HepG2 (cell line): ENCODE data around the gene MAMDC2. TPM values are rescaled to one million over a fixed set of nuclear protein-coding genes. Genes with fewer than 3 reads are reported as not detected.

Experiments
- ELF3 ChIP-seq: IDR thresholded peaks from 2 replicates; pipeline ENCODE4 v1.6.1; 2016; ENCODE audit warnings: missing genetic modification reagents, missing compliant biosample characterization
- GABPB1 ChIP-seq: IDR thresholded peaks from 2 replicates; pipeline ENCODE4 v1.6.1; 2016; ENCODE audit warnings: mild to moderate bottlenecking, missing genetic modification reagents, moderate library complexity, missing compliant biosample characterization
- IRX3 ChIP-seq: sonication (generic); formaldehyde crosslinking; IDR thresholded peaks from 2 replicates; pipeline ENCODE4 v1.8.1; 2023; ENCODE audit warnings: mild to moderate bottlenecking, low read depth, missing genetic modification reagents, borderline replicate concordance
- REXO4 ChIP-seq: sonication (generic); formaldehyde crosslinking; IDR thresholded peaks from 2 replicates; pipeline ENCODE4 v1.8.0; 2022; ENCODE audit warnings: missing genetic modification reagents, mild to moderate bottlenecking, borderline replicate concordance
- SMARCE1 ChIP-seq: fragments of 450-650 bp; IDR thresholded peaks from 2 replicates; pipeline ENCODE4 v1.6.1; 2017; ENCODE audit warnings: borderline replicate concordance
- SMYD3 ChIP-seq: sonication (generic); formaldehyde crosslinking; IDR thresholded peaks from 2 replicates; pipeline ENCODE4 v1.8.1; 2023; ENCODE audit warnings: mild to moderate bottlenecking, missing genetic modification reagents
- YEATS2 ChIP-seq: sonication (generic); formaldehyde crosslinking; IDR thresholded peaks from 2 replicates; pipeline ENCODE4 v1.4.0; 2020; ENCODE audit warnings: missing genetic modification reagents, borderline replicate concordance
- ZNF274 ChIP-seq: sonication (generic); formaldehyde crosslinking; IDR thresholded peaks from 2 replicates; pipeline ENCODE4 v1.5.1; 2020; ENCODE audit warnings: mild to moderate bottlenecking, missing genetic modification reagents
- ZNF501 ChIP-seq: sonication (generic); formaldehyde crosslinking; IDR thresholded peaks from 2 replicates; pipeline ENCODE4 v1.5.1; 2020; ENCODE audit warnings: mild to moderate bottlenecking, moderate library complexity, missing genetic modification reagents
- ZNF563 ChIP-seq: sonication (generic); formaldehyde crosslinking; IDR thresholded peaks from 2 replicates; pipeline ENCODE4 v1.8.0; 2022; ENCODE audit warnings: mild to moderate bottlenecking, moderate library complexity, missing genetic modification reagents
- ZNF703 ChIP-seq: sonication (generic); formaldehyde crosslinking; IDR thresholded peaks from 2 replicates; pipeline ENCODE4 v1.5.1; 2020; ENCODE audit warnings: missing genetic modification reagents, mild to moderate bottlenecking, moderate library complexity, borderline replicate concordance
- ZNF788 ChIP-seq: sonication (generic); formaldehyde crosslinking; IDR thresholded peaks from 2 replicates; pipeline ENCODE4 v1.5.0; 2020; ENCODE audit warnings: mild to moderate bottlenecking, missing genetic modification reagents, borderline replicate concordance
- ZSCAN31 ChIP-seq: sonication (generic); formaldehyde crosslinking; IDR thresholded peaks from 2 replicates; pipeline ENCODE4 v1.5.0; 2020; ENCODE audit warnings: low read depth, mild to moderate bottlenecking, missing genetic modification reagents
- polyA plus RNA-seq, 8 experiments: library from polyadenylated mRNA; depleted of rRNA in 3 of 8; stranded (reverse) in 7 of 8; unstranded in 1 of 8; fragments of >200 nt; fragmentation: Illumina TruSeq in 4 of 8; extraction: Trizol in 4 of 8; gene quantifications; 2 replicates each; pipeline versions ENCODE4 v1.2.1 to v1.2.3, GENCODE V29; 2011 to 2016; ENCODE audit warnings: low read depth in 4 of 8, missing spikeins in 1 of 8, mixed read lengths in 1 of 8; ENCODE audit not compliant: insufficient read depth in 1 of 8
- total RNA-seq, 5 experiments: library from RNA; depleted of rRNA; stranded (reverse); fragments of >200 nt; fragmentation: Illumina TruSeq; extraction: Trizol; gene quantifications; 2 replicates each; pipeline ENCODE4 v1.2.3, GENCODE V29; 2016; ENCODE audit warnings: low read depth in 1 of 5
- TF ChIP-seq, protein P1 (sequence below): sonication (generic); formaldehyde crosslinking; IDR thresholded peaks from 2 replicates; pipeline ENCODE4 v1.4.0; 2020; ENCODE audit warnings: missing genetic modification reagents, borderline replicate concordance
- TF ChIP-seq, protein P2 (sequence below): sonication (generic); formaldehyde crosslinking; IDR thresholded peaks from 2 replicates; pipeline ENCODE4 v1.4.0; 2020; ENCODE audit warnings: missing genetic modification reagents, borderline replicate concordance
- TF ChIP-seq, protein P3 (sequence below), 2 experiments: sonication (generic) in 1 of 2; formaldehyde crosslinking in 1 of 2; IDR thresholded peaks; 2 replicates each; pipeline versions ENCODE4 v1.4.0 to v1.6.1; 2016 to 2020; ENCODE audit warnings: borderline replicate concordance in 1 of 2, low read depth in 1 of 2, mild to moderate bottlenecking in 1 of 2, missing genetic modification reagents in 1 of 2
- TF ChIP-seq, protein P4 (sequence below): sonication (generic); formaldehyde crosslinking; IDR thresholded peaks from 2 replicates; pipeline ENCODE4 v1.4.0; 2020; ENCODE audit warnings: missing genetic modification reagents

Gene MAMDC2
- total and polyA plus RNA-seq, 2 of the 13 experiments (the other 11 are each of a cell fraction or from before 2014, with no cell fraction given) = not detected

DNA sequence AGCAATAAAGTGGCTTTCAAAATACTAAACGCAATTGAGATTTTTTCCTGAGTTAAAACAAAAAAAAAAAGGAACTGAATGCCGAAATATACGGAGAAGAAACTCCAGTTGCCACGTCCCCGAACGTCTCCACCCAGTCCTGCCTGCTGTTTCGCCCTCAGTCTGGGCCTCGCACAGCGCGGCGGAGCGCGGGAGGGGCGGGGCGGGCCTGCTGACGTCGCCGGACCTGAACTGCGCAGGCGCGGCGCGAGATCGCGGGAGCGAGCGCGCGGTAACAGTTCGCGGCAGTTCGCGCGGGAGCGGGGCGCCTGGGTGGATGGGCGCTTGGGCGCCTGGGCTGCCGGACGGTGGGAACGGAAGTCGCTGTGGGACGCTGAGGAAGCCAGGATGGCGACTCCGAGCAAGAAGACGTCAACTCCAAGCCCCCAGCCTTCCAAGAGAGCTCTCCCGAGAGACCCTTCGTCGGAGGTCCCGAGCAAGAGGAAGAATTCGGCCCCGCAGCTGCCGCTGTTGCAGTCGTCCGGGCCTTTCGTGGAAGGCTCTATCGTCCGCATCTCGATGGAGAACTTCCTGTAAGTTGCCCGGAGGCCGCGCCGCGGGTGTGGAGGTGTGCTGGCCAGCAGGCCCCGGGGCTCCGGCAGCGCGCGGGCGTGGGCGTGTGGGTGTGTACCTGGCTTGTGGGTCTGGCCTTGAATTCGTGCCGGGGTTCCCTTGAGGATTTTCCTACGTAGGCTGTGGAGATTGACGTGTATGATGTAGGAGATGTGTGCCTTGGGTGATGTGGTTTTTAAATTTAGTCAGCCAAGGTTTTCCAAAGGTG is 215.3 kb downstream of the MAMDC2 start, which contains the start of gene SMC5 (continued):
- TF ChIP-seq, protein P1, sequence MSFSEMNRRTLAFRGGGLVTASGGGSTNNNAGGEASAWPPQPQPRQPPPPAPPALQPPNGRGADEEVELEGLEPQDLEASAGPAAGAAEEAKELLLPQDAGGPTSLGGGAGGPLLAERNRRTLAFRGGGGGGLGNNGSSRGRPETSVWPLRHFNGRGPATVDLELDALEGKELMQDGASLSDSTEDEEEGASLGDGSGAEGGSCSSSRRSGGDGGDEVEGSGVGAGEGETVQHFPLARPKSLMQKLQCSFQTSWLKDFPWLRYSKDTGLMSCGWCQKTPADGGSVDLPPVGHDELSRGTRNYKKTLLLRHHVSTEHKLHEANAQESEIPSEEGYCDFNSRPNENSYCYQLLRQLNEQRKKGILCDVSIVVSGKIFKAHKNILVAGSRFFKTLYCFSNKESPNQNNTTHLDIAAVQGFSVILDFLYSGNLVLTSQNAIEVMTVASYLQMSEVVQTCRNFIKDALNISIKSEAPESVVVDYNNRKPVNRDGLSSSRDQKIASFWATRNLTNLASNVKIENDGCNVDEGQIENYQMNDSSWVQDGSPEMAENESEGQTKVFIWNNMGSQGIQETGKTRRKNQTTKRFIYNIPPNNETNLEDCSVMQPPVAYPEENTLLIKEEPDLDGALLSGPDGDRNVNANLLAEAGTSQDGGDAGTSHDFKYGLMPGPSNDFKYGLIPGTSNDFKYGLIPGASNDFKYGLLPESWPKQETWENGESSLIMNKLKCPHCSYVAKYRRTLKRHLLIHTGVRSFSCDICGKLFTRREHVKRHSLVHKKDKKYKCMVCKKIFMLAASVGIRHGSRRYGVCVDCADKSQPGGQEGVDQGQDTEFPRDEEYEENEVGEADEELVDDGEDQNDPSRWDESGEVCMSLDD (CRISPR knock-in tag) = no peak
- TF ChIP-seq GABPB1 (CRISPR knock-in tag) (peak; percentile 88), IRX3 (peak; percentile 73; the same call in 1 of the 2 replicates), ZNF703 (CRISPR knock-in tag) (no peak; the same call in 1 of the 2 replicates), ELF3 (CRISPR knock-in tag) (0 out of 2 replicates have a peak, but pooled peaks have one; percentile 11), ZNF563 (CRISPR knock-in tag) (peak; percentile 34; the same call in 1 of the 2 replicates), REXO4 (CRISPR knock-in tag) (no peak; the same call in 1 of the 2 replicates), ZSCAN31 (CRISPR knock-in tag) (no peak), ZNF788 (peak; percentile 46; the same call in 1 of the 2 replicates), ZNF274 (CRISPR knock-in tag) (0 out of 2 replicates have a peak, but pooled peaks have one; percentile 59), SMARCE1 (no peak), YEATS2 (peak; percentile 35), SMYD3 (CRISPR knock-in tag) (peak; percentile 32; the same call in 1 of the 2 replicates), ZNF501 (CRISPR knock-in tag) (peak; percentile 91)
- TF ChIP-seq, protein P2, sequence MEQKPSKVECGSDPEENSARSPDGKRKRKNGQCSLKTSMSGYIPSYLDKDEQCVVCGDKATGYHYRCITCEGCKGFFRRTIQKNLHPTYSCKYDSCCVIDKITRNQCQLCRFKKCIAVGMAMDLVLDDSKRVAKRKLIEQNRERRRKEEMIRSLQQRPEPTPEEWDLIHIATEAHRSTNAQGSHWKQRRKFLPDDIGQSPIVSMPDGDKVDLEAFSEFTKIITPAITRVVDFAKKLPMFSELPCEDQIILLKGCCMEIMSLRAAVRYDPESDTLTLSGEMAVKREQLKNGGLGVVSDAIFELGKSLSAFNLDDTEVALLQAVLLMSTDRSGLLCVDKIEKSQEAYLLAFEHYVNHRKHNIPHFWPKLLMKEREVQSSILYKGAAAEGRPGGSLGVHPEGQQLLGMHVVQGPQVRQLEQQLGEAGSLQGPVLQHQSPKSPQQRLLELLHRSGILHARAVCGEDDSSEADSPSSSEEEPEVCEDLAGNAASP (CRISPR knock-in tag) = peak; percentile 37
- TF ChIP-seq, protein P3, sequence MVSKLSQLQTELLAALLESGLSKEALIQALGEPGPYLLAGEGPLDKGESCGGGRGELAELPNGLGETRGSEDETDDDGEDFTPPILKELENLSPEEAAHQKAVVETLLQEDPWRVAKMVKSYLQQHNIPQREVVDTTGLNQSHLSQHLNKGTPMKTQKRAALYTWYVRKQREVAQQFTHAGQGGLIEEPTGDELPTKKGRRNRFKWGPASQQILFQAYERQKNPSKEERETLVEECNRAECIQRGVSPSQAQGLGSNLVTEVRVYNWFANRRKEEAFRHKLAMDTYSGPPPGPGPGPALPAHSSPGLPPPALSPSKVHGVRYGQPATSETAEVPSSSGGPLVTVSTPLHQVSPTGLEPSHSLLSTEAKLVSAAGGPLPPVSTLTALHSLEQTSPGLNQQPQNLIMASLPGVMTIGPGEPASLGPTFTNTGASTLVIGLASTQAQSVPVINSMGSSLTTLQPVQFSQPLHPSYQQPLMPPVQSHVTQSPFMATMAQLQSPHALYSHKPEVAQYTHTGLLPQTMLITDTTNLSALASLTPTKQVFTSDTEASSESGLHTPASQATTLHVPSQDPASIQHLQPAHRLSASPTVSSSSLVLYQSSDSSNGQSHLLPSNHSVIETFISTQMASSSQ (IDR thresholded peaks at IDR 0.05; ENCODE audit: low read depth) = no peak
- TF ChIP-seq, protein P3 (CRISPR knock-in tag; IDR thresholded peaks at IDR 0.05; ENCODE audit: borderline replicate concordance) = peak; percentile 21; the same call in 1 of the 2 replicates
- TF ChIP-seq, protein P4, sequence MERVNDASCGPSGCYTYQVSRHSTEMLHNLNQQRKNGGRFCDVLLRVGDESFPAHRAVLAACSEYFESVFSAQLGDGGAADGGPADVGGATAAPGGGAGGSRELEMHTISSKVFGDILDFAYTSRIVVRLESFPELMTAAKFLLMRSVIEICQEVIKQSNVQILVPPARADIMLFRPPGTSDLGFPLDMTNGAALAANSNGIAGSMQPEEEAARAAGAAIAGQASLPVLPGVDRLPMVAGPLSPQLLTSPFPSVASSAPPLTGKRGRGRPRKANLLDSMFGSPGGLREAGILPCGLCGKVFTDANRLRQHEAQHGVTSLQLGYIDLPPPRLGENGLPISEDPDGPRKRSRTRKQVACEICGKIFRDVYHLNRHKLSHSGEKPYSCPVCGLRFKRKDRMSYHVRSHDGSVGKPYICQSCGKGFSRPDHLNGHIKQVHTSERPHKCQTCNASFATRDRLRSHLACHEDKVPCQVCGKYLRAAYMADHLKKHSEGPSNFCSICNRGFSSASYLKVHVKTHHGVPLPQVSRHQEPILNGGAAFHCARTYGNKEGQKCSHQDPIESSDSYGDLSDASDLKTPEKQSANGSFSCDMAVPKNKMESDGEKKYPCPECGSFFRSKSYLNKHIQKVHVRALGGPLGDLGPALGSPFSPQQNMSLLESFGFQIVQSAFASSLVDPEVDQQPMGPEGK (CRISPR knock-in tag) = peak; percentile 60; the same call in 1 of the 2 replicates
